GM12878 (cell line): ENCODE measurements around the gene RNF7. TPM values are rescaled to one million over a fixed set of nuclear protein-coding genes. Genes with fewer than 3 reads are reported as not detected.

Source experiments
- ATAC-seq: fragments of 200-7000 bp; cut with Tn5 transposase; 3 replicates; pipeline ENCODE4 v1.9.1; 2020; ENCODE audit warnings: mild to moderate bottlenecking, moderate library complexity
- BruUV-seq: library from RNA; stranded (reverse); fragments of 400-500 nt; replicated peaks from 2 replicates; lab custom pipeline; 2021; lab: Mats Ljungman, UMichigan
- CTCF ChIA-PET: fragments of 300-600 bp; sonication (Branson Sonifier 250); formaldehyde crosslinking; extraction: SDS; loops from one replicate; lab custom pipeline; 2021; ENCODE audit warnings: inconsistent platforms; lab: Yijun Ruan, JAX
- POLR2A ChIA-PET: fragments of 350-600 bp; formaldehyde crosslinking; extraction: SDS; loops from one replicate; lab custom pipeline; 2021; ENCODE audit warnings: inconsistent platforms; lab: Charles Lee
- RAD21 ChIA-PET: fragments of 300-600 bp; sonication (Branson Sonifier 250); formaldehyde crosslinking; loops from one replicate; lab custom pipeline; 2023; ENCODE audit warnings: antibody characterized with exemption; ENCODE audit not compliant: unreplicated experiment; lab: Charles Lee
- SMC1A ChIA-PET: fragments of 300-600 bp; sonication (Branson Sonifier 250); formaldehyde crosslinking; loops from one replicate; lab custom pipeline; 2023; ENCODE audit not compliant: unreplicated experiment, uncharacterized antibody; lab: Charles Lee
- DNase-seq: peaks from one replicate; pipeline ENCODE4 v3.0.0-alpha.2; 2011; ENCODE audit warnings: low read depth, low spot score
- FAIRE-seq: peaks from 3 replicates; lab custom pipeline; 2011; peaks lifted over from hg19 to GRCh38; lab: Jason Lieb, UNC
- H2AFZ ChIP-seq: 2 replicates; pipeline ENCODE4 v1.6.0; 2011; ENCODE audit warnings: low read depth, low read length, control low read depth; ENCODE audit not compliant: control insufficient read depth
- H3K27ac ChIP-seq: 2 replicates; pipeline ENCODE4 v1.5.1; 2011; ENCODE audit warnings: control low read depth; ENCODE audit not compliant: control insufficient read depth, insufficient read depth
- H3K27me3 ChIP-seq, 2 experiments: replicated peaks in 1 of 2; 2 replicates each; pipeline versions ENCODE4 v1.6.0 to v1.6.1; 2011; ENCODE audit warnings: low read length in 1 of 2; ENCODE audit not compliant: control insufficient read depth in 2 of 2, insufficient read depth in 2 of 2
- H3K36me3 ChIP-seq, 2 experiments: 2 replicates each; pipeline ENCODE4 v1.5.1; 2011; ENCODE audit warnings: low read length in 1 of 2; ENCODE audit not compliant: control insufficient read depth in 2 of 2, insufficient read depth in 2 of 2
- H3K4me1 ChIP-seq: 2 replicates; pipeline ENCODE4 v1.6.1; 2011; ENCODE audit warnings: mild to moderate bottlenecking, low read length, moderate library complexity, mixed read lengths; ENCODE audit not compliant: control insufficient read depth, insufficient read depth
- H3K4me2 ChIP-seq: 2 replicates; pipeline ENCODE4 v1.6.0; 2011; ENCODE audit warnings: control low read depth; ENCODE audit not compliant: control insufficient read depth, insufficient read depth
- H3K4me3 ChIP-seq: fragments of 200-600 bp; sonication (generic); 2 replicates; pipeline ENCODE4 v1.5.1; 2016
- H3K79me2 ChIP-seq: 2 replicates; pipeline ENCODE4 v1.6.0; 2011; ENCODE audit warnings: low read length; ENCODE audit not compliant: control insufficient read depth, insufficient read depth
- H3K9ac ChIP-seq: 2 replicates; pipeline ENCODE4 v1.8.0; 2011; ENCODE audit warnings: low read length, control low read depth, mixed read lengths; ENCODE audit not compliant: control insufficient read depth, insufficient read depth
- H3K9me3 ChIP-seq: replicated peaks from 3 replicates; pipeline ENCODE4 v1.5.1; 2011; ENCODE audit warnings: mild to moderate bottlenecking, low read length; ENCODE audit not compliant: control insufficient read depth, insufficient read depth
- H4K20me1 ChIP-seq: 2 replicates; pipeline ENCODE4 v1.6.0; 2011; ENCODE audit not compliant: control insufficient read depth, insufficient read depth
- CEBPB ChIP-seq, 2 experiments: fragments of 150-350 bp in 1 of 2; IDR thresholded peaks; 2 replicates each; pipeline ENCODE4 v1.6.1; 2012 to 2014; ENCODE audit warnings: low read depth in 2 of 2, low read length in 2 of 2, borderline replicate concordance in 1 of 2, inconsistent platforms in 1 of 2
- HCFC1 ChIP-seq: fragments of 150-350 bp; IDR thresholded peaks from 2 replicates; pipeline ENCODE4 v1.6.1; 2014; ENCODE audit warnings: low read length
- KAT2A ChIP-seq: conservative IDR thresholded peaks from 2 replicates; pipeline ENCODE4 v1.6.1; 2011; ENCODE audit warnings: low read depth, low read length; ENCODE audit not compliant: control insufficient read depth
- NR2F1 ChIP-seq: fragments of 450-650 bp; conservative IDR thresholded peaks from 2 replicates; pipeline ENCODE4 v1.6.1; 2017; ENCODE audit warnings: mild to moderate bottlenecking
- TCF7 ChIP-seq: IDR thresholded peaks from 2 replicates; pipeline ENCODE4 v1.6.1; 2014; ENCODE audit warnings: antibody characterized with exemption, borderline replicate concordance
- ZZZ3 ChIP-seq: IDR thresholded peaks from 2 replicates; pipeline ENCODE4 v1.6.1; 2011; ENCODE audit warnings: low read depth; ENCODE audit not compliant: control insufficient read depth, insufficient read length
- WGBS: methylation state at CpG from one replicate; pipeline ENCODE4 v1.1.6; 2016; ENCODE audit warnings: low lambda C conversion rate; ENCODE audit not compliant: insufficient replicate concordance, insufficient coverage; ENCODE audit errors: missing lambda C conversion rate; 5-methylcytosine and 5-hydroxymethylcytosine counted together
- in situ Hi-C: fragments of 300-500 bp; cut with MboI; formaldehyde crosslinking; loops from 9 replicates; pipeline ENCODE4 v1.14.3; 2018; ENCODE audit warnings: mixed read lengths
- intact Hi-C: fragments of 100-400 bp; cut with micrococcal nuclease; formaldehyde crosslinking; loops from one replicate; pipeline ENCODE4 v1.14.2; 2022; ENCODE audit not compliant: unreplicated experiment
- polyA plus RNA-seq, 11 experiments: library from polyadenylated mRNA; depleted of rRNA in 4 of 11; unstranded in 6 of 11; stranded (reverse) in 5 of 11; fragments of >200 nt; fragmentation: Nextera tagmentation in 4 of 11; fragmentation: Illumina TruSeq in 1 of 11; extraction: Ambion mirVana in 4 of 11; extraction: Trizol in 1 of 11; gene quantifications; 1 replicate in 1 of 11; 2 replicates in 10 of 11; pipeline versions ENCODE4 v1.2.1 to v1.2.3, GENCODE V29; 2011 to 2016; ENCODE audit warnings: inconsistent platforms in 2 of 11, missing spikeins in 2 of 11, low read depth in 1 of 11
- total RNA-seq, 4 experiments: library from RNA; depleted of rRNA in 3 of 4; stranded (reverse); fragments of >200 nt in 3 of 4; fragmentation: Illumina TruSeq in 1 of 4; extraction: Trizol in 1 of 4; gene quantifications; 2 replicates each; pipeline versions ENCODE4 v1.2.1 to v1.2.3, GENCODE V29; 2013 to 2021
- TF ChIP-seq, protein P1 (sequence below): fragments of 450-650 bp; IDR thresholded peaks from 2 replicates; pipeline ENCODE4 v1.6.1; 2016; ENCODE audit warnings: mild to moderate bottlenecking, moderate library complexity, borderline replicate concordance
- TF ChIP-seq, protein P2 (sequence below): fragments of 450-650 bp; formaldehyde crosslinking; IDR thresholded peaks from 2 replicates; pipeline ENCODE4 v1.4.0; 2020; ENCODE audit warnings: mild to moderate bottlenecking, moderate library complexity

Gene RNF7
- total and polyA plus RNA-seq, 10 of the 15 experiments (the other 5 are each of a cell fraction or from before 2014, with no cell fraction given), result 36.0 to 146 (median 76.4) TPM

DNA sequence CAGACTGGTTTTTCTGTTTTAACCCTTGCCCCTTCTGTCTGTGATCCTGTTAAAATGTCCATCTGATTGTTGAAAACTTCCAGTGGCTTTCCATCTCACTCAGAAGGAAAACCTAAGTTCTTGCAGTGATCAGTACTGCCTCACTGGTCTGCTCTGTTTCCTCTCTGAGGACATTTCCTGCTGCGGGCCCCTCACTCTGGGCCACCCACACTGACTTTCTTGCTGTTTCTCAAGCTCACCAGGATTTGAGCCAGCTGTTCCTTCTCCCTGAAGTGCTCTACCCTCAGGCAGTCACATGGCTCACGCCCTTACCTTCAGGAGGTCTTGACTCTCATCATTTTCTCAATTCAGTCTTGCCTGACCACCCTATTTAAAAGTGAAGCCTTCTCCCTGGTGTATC lies 26.9 kb downstream of the RNF7 start:
- BruUV-seq, result no TSS peak
- ChIA-PET CTCF (interaction anchor here (0.5 kb wide), 1 partner anchor 96 kb away, joined by 3 read pairs; no protein-coding TSS in a partner anchor), SMC1A (no interaction called here), POLR2A (no interaction called here), RAD21 (no interaction called here)
- Histone ChIP-seq H3K27ac (no peak overlapping the region), H3K9ac (no peak overlapping the region), H3K36me3 (no peaks in the 10 kb centered on the region), H3K4me1 (no peaks in the 10 kb centered on the region), H3K27me3 (no peaks in the 10 kb centered on the region; a peak in 1 of 4 replicates), H3K4me3 (no peak overlapping the region), H3K79me2 (no peaks in the 10 kb centered on the region), H2AFZ (no peak overlapping the region), H3K9me3 (no peaks in the 10 kb centered on the region), H4K20me1 (no peaks in the 10 kb centered on the region), H3K4me2 (no peak overlapping the region)
- in situ Hi-C loops (no loop called here), intact Hi-C loops (no loop called here)
- ATAC-seq (no peak), DNase-seq (no peak), FAIRE-seq (no peak)
- TF ChIP-seq CEBPB (IDR thresholded peaks at IDR 0.05; ENCODE audit: borderline replicate concordance in 1 of 2, low read depth in 2 of 2, low read length in 2 of 2), result no peak
- no peak for TF ChIP-seq TCF7
- 63% methylated on average over 2 of the region's 2 CpGs for WGBS

DNA sequence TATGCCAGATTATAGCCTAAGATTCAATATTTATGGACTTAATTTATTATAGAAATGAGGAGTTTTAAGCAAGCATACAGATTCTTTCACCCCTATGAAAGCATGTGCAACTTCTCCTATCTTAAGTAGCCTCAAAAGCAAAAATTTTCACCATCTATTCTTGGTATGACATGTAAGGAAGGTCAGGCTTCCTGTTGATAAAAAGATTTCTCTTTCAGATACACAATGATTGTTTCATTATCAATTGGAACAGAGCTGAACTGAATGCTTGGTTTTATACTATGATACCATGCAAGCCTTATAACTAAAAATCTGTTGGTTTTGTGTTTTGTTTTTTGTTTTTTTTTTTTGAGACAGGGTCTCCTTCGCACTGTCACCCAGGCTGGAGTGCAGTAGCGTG lies 29.0 kb downstream of the RNF7 start:
- Histone ChIP-seq H3K79me2 (no peaks in the 10 kb centered on the region), H3K4me1 (no peaks in the 10 kb centered on the region), H3K9me3 (no peaks in the 10 kb centered on the region), H3K4me2 (no peak overlapping the region), H2AFZ (no peak overlapping the region), H3K27ac (no peak overlapping the region), H4K20me1 (no peaks in the 10 kb centered on the region), H3K27me3 (no peaks in the 10 kb centered on the region; a peak in 1 of 4 replicates), H3K9ac (no peak overlapping the region), H3K4me3 (no peak overlapping the region), H3K36me3 (no peaks in the 10 kb centered on the region)
- RAD21 ChIA-PET, result no interaction called here
- POLR2A ChIA-PET, result no interaction called here
- TF ChIP-seq, protein P1, sequence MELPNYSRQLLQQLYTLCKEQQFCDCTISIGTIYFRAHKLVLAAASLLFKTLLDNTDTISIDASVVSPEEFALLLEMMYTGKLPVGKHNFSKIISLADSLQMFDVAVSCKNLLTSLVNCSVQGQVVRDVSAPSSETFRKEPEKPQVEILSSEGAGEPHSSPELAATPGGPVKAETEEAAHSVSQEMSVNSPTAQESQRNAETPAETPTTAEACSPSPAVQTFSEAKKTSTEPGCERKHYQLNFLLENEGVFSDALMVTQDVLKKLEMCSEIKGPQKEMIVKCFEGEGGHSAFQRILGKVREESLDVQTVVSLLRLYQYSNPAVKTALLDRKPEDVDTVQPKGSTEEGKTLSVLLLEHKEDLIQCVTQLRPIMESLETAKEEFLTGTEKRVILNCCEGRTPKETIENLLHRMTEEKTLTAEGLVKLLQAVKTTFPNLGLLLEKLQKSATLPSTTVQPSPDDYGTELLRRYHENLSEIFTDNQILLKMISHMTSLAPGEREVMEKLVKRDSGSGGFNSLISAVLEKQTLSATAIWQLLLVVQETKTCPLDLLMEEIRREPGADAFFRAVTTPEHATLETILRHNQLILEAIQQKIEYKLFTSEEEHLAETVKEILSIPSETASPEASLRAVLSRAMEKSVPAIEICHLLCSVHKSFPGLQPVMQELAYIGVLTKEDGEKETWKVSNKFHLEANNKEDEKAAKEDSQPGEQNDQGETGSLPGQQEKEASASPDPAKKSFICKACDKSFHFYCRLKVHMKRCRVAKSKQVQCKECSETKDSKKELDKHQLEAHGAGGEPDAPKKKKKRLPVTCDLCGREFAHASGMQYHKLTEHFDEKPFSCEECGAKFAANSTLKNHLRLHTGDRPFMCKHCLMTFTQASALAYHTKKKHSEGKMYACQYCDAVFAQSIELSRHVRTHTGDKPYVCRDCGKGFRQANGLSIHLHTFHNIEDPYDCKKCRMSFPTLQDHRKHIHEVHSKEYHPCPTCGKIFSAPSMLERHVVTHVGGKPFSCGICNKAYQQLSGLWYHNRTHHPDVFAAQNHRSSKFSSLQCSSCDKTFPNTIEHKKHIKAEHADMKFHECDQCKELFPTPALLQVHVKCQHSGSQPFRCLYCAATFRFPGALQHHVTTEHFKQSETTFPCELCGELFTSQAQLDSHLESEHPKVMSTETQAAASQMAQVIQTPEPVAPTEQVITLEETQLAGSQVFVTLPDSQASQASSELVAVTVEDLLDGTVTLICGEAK, result no peak
- TF ChIP-seq NR2F1 (no peak), KAT2A (no peak), ZZZ3 (no peak), HCFC1 (no peak)
- TF ChIP-seq, protein P2, sequence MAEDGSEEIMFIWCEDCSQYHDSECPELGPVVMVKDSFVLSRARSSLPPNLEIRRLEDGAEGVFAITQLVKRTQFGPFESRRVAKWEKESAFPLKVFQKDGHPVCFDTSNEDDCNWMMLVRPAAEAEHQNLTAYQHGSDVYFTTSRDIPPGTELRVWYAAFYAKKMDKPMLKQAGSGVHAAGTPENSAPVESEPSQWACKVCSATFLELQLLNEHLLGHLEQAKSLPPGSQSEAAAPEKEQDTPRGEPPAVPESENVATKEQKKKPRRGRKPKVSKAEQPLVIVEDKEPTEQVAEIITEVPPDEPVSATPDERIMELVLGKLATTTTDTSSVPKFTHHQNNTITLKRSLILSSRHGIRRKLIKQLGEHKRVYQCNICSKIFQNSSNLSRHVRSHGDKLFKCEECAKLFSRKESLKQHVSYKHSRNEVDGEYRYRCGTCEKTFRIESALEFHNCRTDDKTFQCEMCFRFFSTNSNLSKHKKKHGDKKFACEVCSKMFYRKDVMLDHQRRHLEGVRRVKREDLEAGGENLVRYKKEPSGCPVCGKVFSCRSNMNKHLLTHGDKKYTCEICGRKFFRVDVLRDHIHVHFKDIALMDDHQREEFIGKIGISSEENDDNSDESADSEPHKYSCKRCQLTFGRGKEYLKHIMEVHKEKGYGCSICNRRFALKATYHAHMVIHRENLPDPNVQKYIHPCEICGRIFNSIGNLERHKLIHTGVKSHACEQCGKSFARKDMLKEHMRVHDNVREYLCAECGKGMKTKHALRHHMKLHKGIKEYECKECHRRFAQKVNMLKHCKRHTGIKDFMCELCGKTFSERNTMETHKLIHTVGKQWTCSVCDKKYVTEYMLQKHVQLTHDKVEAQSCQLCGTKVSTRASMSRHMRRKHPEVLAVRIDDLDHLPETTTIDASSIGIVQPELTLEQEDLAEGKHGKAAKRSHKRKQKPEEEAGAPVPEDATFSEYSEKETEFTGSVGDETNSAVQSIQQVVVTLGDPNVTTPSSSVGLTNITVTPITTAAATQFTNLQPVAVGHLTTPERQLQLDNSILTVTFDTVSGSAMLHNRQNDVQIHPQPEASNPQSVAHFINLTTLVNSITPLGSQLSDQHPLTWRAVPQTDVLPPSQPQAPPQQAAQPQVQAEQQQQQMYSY, result no peak
- SMC1A ChIA-PET, result no interaction called here
- intact Hi-C loops (no loop called here), in situ Hi-C loops (no loop called here)
- DNase-seq (no peak), FAIRE-seq (no peak), ATAC-seq (no peak)
- 29% methylated on average over 2 of the region's 2 CpGs for WGBS
- no TSS peak for BruUV-seq
- CTCF ChIA-PET, result no interaction called here
